Measurements from ENCODE around the gene FPGT. TPM values are rescaled to one million over a fixed set of nuclear protein-coding genes. Genes with fewer than 3 reads are reported as not detected.

FPGT gene
- total and polyA plus RNA-seq, 2 experiments from 2014 or later = 2.6 to 4.2 TPM

Other genes with a start within 250 kb of the FPGT start
- gene LRRIQ3, start 66 bp upstream of the FPGT start, total RNA-seq (2014; rRNA removed; shearing (Covaris generic)) = 0.16 and 0.21 TPM in 2 replicates
- gene LRRIQ3, start 66 bp upstream of the FPGT start, polyA plus RNA-seq (2016; fragmentation: Nextera tagmentation; extraction: Ambion mirVana) = 0.36 and 1.0 TPM in 2 replicates
- gene TNNI3K, start 37.1 kb downstream of the FPGT start, total RNA-seq (2014; rRNA removed; shearing (Covaris generic)) = not detected in 2 replicates
- gene TNNI3K, start 37.1 kb downstream of the FPGT start, polyA plus RNA-seq (2016; fragmentation: Nextera tagmentation; extraction: Ambion mirVana) = 1.4 TPM in 1 of 2 replicates, not detected in the other

Data from GM23338 (cell line).